ENCODE measurements around the gene KCNQ4. TPM values are rescaled to one million over a fixed set of nuclear protein-coding genes. Genes with fewer than 3 reads are reported as not detected.

The KCNQ4 gene
- total RNA-seq, 1 donor from 2014 or later = 1.5 TPM

- H3K4me1 Mint-ChIP-seq = peaks cover 10% of the 10 kb centered on the region
- intact Hi-C loops (cut with micrococcal nuclease) = no loop called here
- no peak for DNase-seq
- H3K27ac Mint-ChIP-seq = no peak overlapping the region
- peaks cover 33% of the 10 kb centered on the region for H3K36me3 Mint-ChIP-seq (ENCODE audit: low read depth)
- H3K9me3 Mint-ChIP-seq = no peaks in the 10 kb centered on the region
- H3K4me3 Mint-ChIP-seq = no peak overlapping the region
- peaks cover 4% of the 10 kb centered on the region for H3K27me3 Mint-ChIP-seq
Measured at GRCh38 chr1:40776236-40777072, 7.1 kb upstream of the KCNQ4 start.

- no peak for DNase-seq
- intact Hi-C loops (cut with micrococcal nuclease) = no loop called here
- Mint-ChIP-seq H3K36me3 (ENCODE audit: low read depth) (peaks cover 31% of the 10 kb centered on the region), H3K4me1 (peaks cover 10% of the 10 kb centered on the region), H3K9me3 (no peaks in the 10 kb centered on the region), H3K27ac (no peak overlapping the region), H3K4me3 (no peak overlapping the region), H3K27me3 (peaks cover 13% of the 10 kb centered on the region)
Measured at GRCh38 chr1:40777224-40777970, 6.2 kb upstream of the KCNQ4 start.

GRCh38 chr1:40780678-40781607 lies 2.6 kb upstream of the KCNQ4 start:
- Mint-ChIP-seq H3K36me3 (ENCODE audit: low read depth) (peaks cover 20% of the 10 kb centered on the region), H3K27ac (no peak overlapping the region), H3K27me3 (peaks cover 36% of the 10 kb centered on the region), H3K9me3 (no peaks in the 10 kb centered on the region), H3K4me1 (peaks cover 7% of the 10 kb centered on the region), H3K4me3 (no peak overlapping the region)
- no peak for DNase-seq
- intact Hi-C loops (cut with micrococcal nuclease) = no loop called here

GRCh38 chr1:40781608-40781971 lies 2.0 kb upstream of the KCNQ4 start:
- intact Hi-C loops (cut with micrococcal nuclease) = no loop called here
- H3K27me3 Mint-ChIP-seq = peaks cover 36% of the 10 kb centered on the region
- no peaks in the 10 kb centered on the region for H3K9me3 Mint-ChIP-seq
- peaks cover 7% of the 10 kb centered on the region for H3K4me1 Mint-ChIP-seq
- no peak overlapping the region for H3K27ac Mint-ChIP-seq
- peaks cover 14% of the 10 kb centered on the region for H3K36me3 Mint-ChIP-seq (ENCODE audit: low read depth)
- no peak overlapping the region for H3K4me3 Mint-ChIP-seq
- DNase-seq = no peak

- Mint-ChIP-seq H3K27ac (no peak overlapping the region), H3K27me3 (peaks cover 36% of the 10 kb centered on the region), H3K36me3 (ENCODE audit: low read depth) (peaks cover 7% of the 10 kb centered on the region), H3K4me1 (peaks cover 7% of the 10 kb centered on the region), H3K4me3 (peak overlapping the region; percentile 79), H3K9me3 (no peaks in the 10 kb centered on the region)
- DNase-seq = no peak
- intact Hi-C loops (cut with micrococcal nuclease) = no loop called here
Measured at GRCh38 chr1:40782371-40782956, 1.1 kb upstream of the KCNQ4 start.

GRCh38 chr1:40784141-40784770 lies 669 bp downstream of the KCNQ4 start:
- Mint-ChIP-seq H3K36me3 (ENCODE audit: low read depth) (no peaks in the 10 kb centered on the region), H3K4me3 (peak overlapping the region; percentile 80), H3K9me3 (no peaks in the 10 kb centered on the region), H3K27me3 (peaks cover 37% of the 10 kb centered on the region), H3K27ac (peak overlapping the region; percentile 39), H3K4me1 (peaks cover 4% of the 10 kb centered on the region)
- no peak for DNase-seq
- intact Hi-C loops (cut with micrococcal nuclease) = no loop called here

- no peak overlapping the region for H3K27ac Mint-ChIP-seq
- DNase-seq = no peak
- peaks cover 37% of the 10 kb centered on the region for H3K27me3 Mint-ChIP-seq
- no peaks in the 10 kb centered on the region for H3K9me3 Mint-ChIP-seq
- H3K36me3 Mint-ChIP-seq (ENCODE audit: low read depth) = no peaks in the 10 kb centered on the region
- H3K4me1 Mint-ChIP-seq = peaks cover 4% of the 10 kb centered on the region
- peak overlapping the region; percentile 80 for H3K4me3 Mint-ChIP-seq
- intact Hi-C loops (cut with micrococcal nuclease) = no loop called here
Measured at GRCh38 chr1:40784771-40785151, 1.2 kb downstream of the KCNQ4 start.

- Mint-ChIP-seq H3K4me3 (peak overlapping the region; percentile 80), H3K4me1 (peaks cover 4% of the 10 kb centered on the region), H3K27me3 (peaks cover 40% of the 10 kb centered on the region), H3K27ac (no peak overlapping the region), H3K36me3 (ENCODE audit: low read depth) (no peaks in the 10 kb centered on the region), H3K9me3 (no peaks in the 10 kb centered on the region)
- DNase-seq = no peak
- intact Hi-C loops (cut with micrococcal nuclease) = no loop called here
Measured at GRCh38 chr1:40785446-40785845, 1.9 kb downstream of the KCNQ4 start.

GRCh38 chr1:40786171-40786994 lies 2.8 kb downstream of the KCNQ4 start:
- DNase-seq = no peak
- intact Hi-C loops (cut with micrococcal nuclease) = no loop called here
- Mint-ChIP-seq H3K9me3 (no peaks in the 10 kb centered on the region), H3K4me3 (no peak overlapping the region), H3K27ac (no peak overlapping the region), H3K4me1 (peaks cover 4% of the 10 kb centered on the region), H3K27me3 (peaks cover 40% of the 10 kb centered on the region), H3K36me3 (ENCODE audit: low read depth) (no peaks in the 10 kb centered on the region)

GRCh38 chr1:40786995-40787705 lies 3.6 kb downstream of the KCNQ4 start:
- intact Hi-C loops (cut with micrococcal nuclease) = no loop called here
- Mint-ChIP-seq H3K4me1 (peaks cover 4% of the 10 kb centered on the region), H3K4me3 (no peak overlapping the region), H3K36me3 (ENCODE audit: low read depth) (no peaks in the 10 kb centered on the region), H3K27ac (no peak overlapping the region), H3K9me3 (no peaks in the 10 kb centered on the region), H3K27me3 (peaks cover 32% of the 10 kb centered on the region)
- no peak for DNase-seq

- peaks cover 26% of the 10 kb centered on the region for H3K27me3 Mint-ChIP-seq
- no peaks in the 10 kb centered on the region for H3K9me3 Mint-ChIP-seq
- no peak overlapping the region for H3K27ac Mint-ChIP-seq
- H3K4me1 Mint-ChIP-seq = peaks cover 4% of the 10 kb centered on the region
- no peak for DNase-seq
- no peak overlapping the region for H3K4me3 Mint-ChIP-seq
- intact Hi-C loops (cut with micrococcal nuclease) = no loop called here
- H3K36me3 Mint-ChIP-seq (ENCODE audit: low read depth) = no peaks in the 10 kb centered on the region
Measured at GRCh38 chr1:40787737-40788560, 4.4 kb downstream of the KCNQ4 start.

Measured in activated CD4-positive, alpha-beta T cell treated with anti-CD3 and anti-CD28 coated beads, Interleukin-2, amount 10 ng/mL, durations not matched to agents 24 days and 14 days (primary cell).